PC-9 (cell line): Measurements from ENCODE around the gene KRTAP4-2. TPM values are rescaled to one million over a fixed set of nuclear protein-coding genes. Genes with fewer than 3 reads are reported as not detected.
"Not testable (repeated sequence)": the region's sequence is repeated elsewhere in the genome, so short reads cannot be mapped to it uniquely, and the experiment has no call there.

Experiments used
- BruUV-seq: library from RNA; stranded (reverse); fragments of 400-500 nt; replicated peaks from 2 replicates; lab custom pipeline; 2021; lab: Mats Ljungman, UMichigan
- CTCF ChIA-PET: fragments of 300-600 bp; sonication (Branson Sonifier 250); formaldehyde crosslinking; loops from one replicate; lab custom pipeline; 2022; ENCODE audit warnings: antibody characterized with exemption; lab: Charles Lee
- POLR2A ChIA-PET: fragments of 300-600 bp; sonication (Branson Sonifier 250); formaldehyde crosslinking; loops from one replicate; lab custom pipeline; 2022; ENCODE audit warnings: antibody characterized with exemption; ENCODE audit not compliant: unreplicated experiment; lab: Charles Lee
- DNase-seq, 2 experiments: peaks; one replicate each; pipeline versions ENCODE4 v3.0.0 to v3.0.0-alpha.2; 2015 to 2022; ENCODE audit warnings: mixed read lengths in 1 of 2
- H2AFZ ChIP-seq: fragments of 200-600 bp; sonication (generic); 2 replicates; pipeline ENCODE4 v1.8.1; 2017; ENCODE audit warnings: antibody characterized with exemption
- H3F3A ChIP-seq: fragments of 200-600 bp; sonication (generic); 2 replicates; pipeline ENCODE4 v1.8.1; 2017; ENCODE audit warnings: antibody characterized with exemption, mild to moderate bottlenecking, low read depth; ENCODE audit not compliant: insufficient read depth
- H3K27ac ChIP-seq: fragments of 200-600 bp; sonication (generic); 2 replicates; pipeline ENCODE4 v1.6.1; 2016; ENCODE audit warnings: mixed run types
- H3K27me3 ChIP-seq: fragments of 200-600 bp; sonication (generic); 2 replicates; pipeline ENCODE4 v1.6.1; 2016; ENCODE audit warnings: low read depth, mixed run types; ENCODE audit not compliant: insufficient read depth
- H3K36me3 ChIP-seq: fragments of 200-600 bp; sonication (generic); 2 replicates; pipeline ENCODE4 v1.6.1; 2016; ENCODE audit warnings: low read depth, mixed run types
- H3K4me1 ChIP-seq: fragments of 200-600 bp; sonication (generic); replicated peaks from 2 replicates; pipeline ENCODE4 v1.6.1; 2016; ENCODE audit warnings: mixed run types; ENCODE audit not compliant: insufficient read depth
- H3K4me2 ChIP-seq: fragments of 200-600 bp; sonication (generic); 2 replicates; pipeline ENCODE4 v1.6.1; 2017; ENCODE audit warnings: mixed run types
- H3K4me3 ChIP-seq: fragments of 200-600 bp; sonication (generic); 2 replicates; pipeline ENCODE4 v1.6.1; 2016; ENCODE audit warnings: mixed run types
- H3K79me2 ChIP-seq: fragments of 200-600 bp; sonication (generic); 2 replicates; pipeline ENCODE4 v1.6.1; 2017; ENCODE audit warnings: low read depth, mixed run types
- H3K9me2 ChIP-seq: fragments of 200-600 bp; sonication (generic); 2 replicates; pipeline ENCODE4 v1.8.1; 2017; ENCODE audit warnings: mild to moderate bottlenecking; ENCODE audit not compliant: insufficient read depth
- H3K9me3 ChIP-seq: fragments of 200-600 bp; sonication (generic); 2 replicates; pipeline ENCODE4 v1.8.1; 2016; ENCODE audit warnings: low read depth; ENCODE audit not compliant: insufficient read depth
- H4K20me1 ChIP-seq: fragments of 200-600 bp; sonication (generic); 2 replicates; pipeline ENCODE4 v1.8.1; 2017; ENCODE audit not compliant: insufficient read depth
- EZH2 ChIP-seq: fragments of 200-600 bp; sonication (generic); IDR thresholded peaks from 2 replicates; pipeline ENCODE4 v1.8.0; 2017; ENCODE audit warnings: antibody characterized with exemption, low read depth
- intact Hi-C: fragments of 100-400 bp; cut with micrococcal nuclease; formaldehyde crosslinking; loops from one replicate; pipeline ENCODE4 v1.10.0; 2022; ENCODE audit not compliant: unreplicated experiment
- total RNA-seq: library from RNA; stranded (reverse); gene quantifications from 2 replicates; pipeline ENCODE4 v1.2.3, GENCODE V29; 2021
- TF ChIP-seq, protein P1 (sequence below): fragments of 200-600 bp; sonication (generic); conservative IDR thresholded peaks from 2 replicates; pipeline ENCODE4 v1.6.1; 2017; ENCODE audit warnings: mixed run types, antibody characterized with exemption, mild to moderate bottlenecking, moderate library complexity

Gene KRTAP4-2
- total RNA-seq, 1 experiment from 2014 or later = not detected

DNA sequence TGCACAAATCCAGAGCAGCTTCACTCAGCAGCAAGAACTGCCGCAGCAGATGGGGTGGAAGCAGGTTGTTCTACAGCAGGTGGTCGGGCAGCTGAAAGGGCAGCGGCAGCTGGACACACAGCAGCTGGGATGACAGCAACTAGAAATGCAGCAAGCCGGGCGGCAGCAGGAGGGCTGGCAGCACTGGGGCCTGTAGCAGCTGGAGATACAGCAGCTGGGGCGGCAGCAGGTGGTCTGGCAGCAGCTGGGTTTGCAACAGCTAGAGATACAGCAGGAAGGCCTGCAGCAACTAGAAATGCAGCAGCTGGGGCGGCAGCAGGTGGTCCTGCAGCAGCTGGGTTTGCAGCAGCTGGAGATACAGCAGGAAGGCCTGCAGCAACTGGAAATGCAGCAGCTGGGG lies 10.5 kb downstream of the KRTAP4-2 start:
- TF ChIP-seq EZH2 = no peak
- TF ChIP-seq, protein P1, sequence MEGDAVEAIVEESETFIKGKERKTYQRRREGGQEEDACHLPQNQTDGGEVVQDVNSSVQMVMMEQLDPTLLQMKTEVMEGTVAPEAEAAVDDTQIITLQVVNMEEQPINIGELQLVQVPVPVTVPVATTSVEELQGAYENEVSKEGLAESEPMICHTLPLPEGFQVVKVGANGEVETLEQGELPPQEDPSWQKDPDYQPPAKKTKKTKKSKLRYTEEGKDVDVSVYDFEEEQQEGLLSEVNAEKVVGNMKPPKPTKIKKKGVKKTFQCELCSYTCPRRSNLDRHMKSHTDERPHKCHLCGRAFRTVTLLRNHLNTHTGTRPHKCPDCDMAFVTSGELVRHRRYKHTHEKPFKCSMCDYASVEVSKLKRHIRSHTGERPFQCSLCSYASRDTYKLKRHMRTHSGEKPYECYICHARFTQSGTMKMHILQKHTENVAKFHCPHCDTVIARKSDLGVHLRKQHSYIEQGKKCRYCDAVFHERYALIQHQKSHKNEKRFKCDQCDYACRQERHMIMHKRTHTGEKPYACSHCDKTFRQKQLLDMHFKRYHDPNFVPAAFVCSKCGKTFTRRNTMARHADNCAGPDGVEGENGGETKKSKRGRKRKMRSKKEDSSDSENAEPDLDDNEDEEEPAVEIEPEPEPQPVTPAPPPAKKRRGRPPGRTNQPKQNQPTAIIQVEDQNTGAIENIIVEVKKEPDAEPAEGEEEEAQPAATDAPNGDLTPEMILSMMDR = no peak
- Histone ChIP-seq H3K79me2 (no peaks in the 10 kb centered on the region), H3K27me3 (no peaks in the 10 kb centered on the region), H3K4me3 (no peak overlapping the region), H3K27ac (no peak overlapping the region), H3K4me2 (no peak overlapping the region), H3K4me1 (no peaks in the 10 kb centered on the region), H3F3A (no peaks in the 10 kb centered on the region), H3K9me3 (peaks cover 4% of the 10 kb centered on the region; the same call in 1 of the 2 replicates), H2AFZ (no peak overlapping the region), H3K9me2 (no peaks in the 10 kb centered on the region), H4K20me1 (no peaks in the 10 kb centered on the region), H3K36me3 (no peaks in the 10 kb centered on the region)
- DNase-seq = no peak
- intact Hi-C loops = no loop called here
- ChIA-PET POLR2A (no interaction called here), CTCF (no interaction called here)
- BruUV-seq = no TSS peak

DNA sequence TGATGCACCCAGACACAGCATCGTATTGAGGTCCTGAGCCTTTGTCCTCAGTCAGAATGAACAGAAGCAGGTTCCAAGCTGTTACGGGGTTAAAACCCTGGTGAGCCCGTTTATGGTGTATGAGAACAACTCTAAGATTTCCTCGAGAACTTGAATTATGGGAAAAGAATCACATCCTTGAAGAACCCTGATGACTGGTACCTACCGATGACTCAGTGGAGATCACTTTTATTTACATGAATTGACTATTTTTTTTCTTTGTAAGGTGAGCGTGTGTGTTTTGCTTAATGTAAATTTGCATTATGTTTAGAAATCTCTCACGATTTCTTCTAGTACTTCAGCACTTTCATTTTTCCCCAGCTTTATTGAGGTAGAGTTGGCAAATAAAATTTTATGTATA lies 14.2 kb downstream of the KRTAP4-2 start:
- ChIA-PET CTCF (no interaction called here), POLR2A (no interaction called here)
- no peaks in the 10 kb centered on the region for H3K4me1 ChIP-seq
- BruUV-seq = no TSS peak
- H2AFZ ChIP-seq = no peak overlapping the region
- intact Hi-C loops = no loop called here
- H3K4me3 ChIP-seq = no peak overlapping the region
- no peaks in the 10 kb centered on the region for H4K20me1 ChIP-seq
- 0 out of 2 replicates have a peak, but pooled peaks cover 5% of the 10 kb centered on the region for H3F3A ChIP-seq
- H3K27ac ChIP-seq = no peak overlapping the region
- H3K9me3 ChIP-seq = peaks cover 4% of the 10 kb centered on the region; the same call in 1 of the 2 replicates
- H3K9me2 ChIP-seq = no peaks in the 10 kb centered on the region
- H3K27me3 ChIP-seq = no peaks in the 10 kb centered on the region
- no peak overlapping the region for H3K4me2 ChIP-seq
- no peak for TF ChIP-seq EZH2
- TF ChIP-seq, protein P1 = no peak
- no peaks in the 10 kb centered on the region for H3K79me2 ChIP-seq
- no peak for DNase-seq
- no peaks in the 10 kb centered on the region for H3K36me3 ChIP-seq

DNA sequence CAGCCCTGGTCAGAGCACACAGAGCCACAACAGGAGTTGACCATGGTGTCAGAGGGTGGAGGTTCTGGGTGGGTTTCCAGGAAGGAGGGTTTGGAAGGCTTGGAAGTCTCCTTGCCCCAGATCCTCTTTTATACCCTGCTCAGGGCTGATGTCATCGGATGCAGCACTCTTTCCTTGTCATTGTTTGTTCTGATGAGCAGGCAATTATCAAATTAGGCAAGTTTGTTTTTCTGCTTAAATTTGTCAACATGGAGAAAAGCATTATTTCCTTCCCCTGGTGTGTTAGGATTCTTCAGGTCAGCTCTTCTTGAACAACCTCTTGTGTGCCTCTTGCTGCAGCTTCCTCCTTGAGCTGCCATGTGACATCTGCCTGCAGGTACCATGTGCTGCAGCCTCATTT lies 17.4 kb downstream of the KRTAP4-2 start, which contains the start of gene KRTAP4-4:
Gene KRTAP4-4, minus strand, starts transcription at position 101 of the 400 bp plus-strand sequence. Its CDS starts 57 bp downstream, at position 44.
- no peaks in the 10 kb centered on the region; the same call in 1 of the 2 replicates for H3K9me3 ChIP-seq
- intact Hi-C loops = no loop called here
- TF ChIP-seq, protein P1 = no peak
- no peak for TF ChIP-seq EZH2
- H3K27ac ChIP-seq = no peak within 1 kb of the TSS
- no peak within 1 kb of the TSS for H3K4me2 ChIP-seq
- H3K4me1 ChIP-seq = no peaks in the 10 kb centered on the region
- DNase-seq = no peak
- no peaks in the 10 kb centered on the region for H3K36me3 ChIP-seq
- H2AFZ ChIP-seq = no peak within 1 kb of the TSS
- no peaks in the 10 kb centered on the region for H3K27me3 ChIP-seq
- no peaks in the 10 kb centered on the region for H3K9me2 ChIP-seq
- BruUV-seq = no TSS peak
- H3K79me2 ChIP-seq = no peaks in the 10 kb centered on the region
- 0 out of 2 replicates have a peak, but pooled peaks cover 5% of the 10 kb centered on the region for H3F3A ChIP-seq
- CTCF ChIA-PET = no interaction called here
- POLR2A ChIA-PET = no interaction called here
- H3K4me3 ChIP-seq = no peak within 1 kb of the TSS
- no peaks in the 10 kb centered on the region for H4K20me1 ChIP-seq

- H3K4me3 ChIP-seq, DNase-seq, H3K27me3 ChIP-seq, H3K9me2 ChIP-seq, H4K20me1 ChIP-seq, H3F3A ChIP-seq, CTCF ChIA-PET, H3K79me2 ChIP-seq, H3K9me3 ChIP-seq, H2AFZ ChIP-seq, H3K4me1 ChIP-seq, H3K36me3 ChIP-seq, H3K27ac ChIP-seq, POLR2A ChIA-PET, H3K4me2 ChIP-seq, BruUV-seq, intact Hi-C loops: not testable (repeated sequence)
Observed at GRCh38 chr17:41160190-41160589, 17.8 kb downstream of the KRTAP4-2 start.
